HG02840 (cell line): ENCODE measurements around the gene CYGB.
"Not testable (repeated sequence)": the region's sequence is repeated elsewhere in the genome, so short reads cannot be mapped to it uniquely, and the experiment has no call there.

Experiments used
- ATAC-seq: cut with Tn5 transposase; IDR thresholded peaks from one replicate; pipeline ENCODE4 v1.9.1; 2021; ENCODE audit warnings: mild to moderate bottlenecking, moderate library complexity, moderate number of reproducible peaks; ENCODE audit not compliant: unreplicated experiment, low FRiP score

Gene CYGB

DNA sequence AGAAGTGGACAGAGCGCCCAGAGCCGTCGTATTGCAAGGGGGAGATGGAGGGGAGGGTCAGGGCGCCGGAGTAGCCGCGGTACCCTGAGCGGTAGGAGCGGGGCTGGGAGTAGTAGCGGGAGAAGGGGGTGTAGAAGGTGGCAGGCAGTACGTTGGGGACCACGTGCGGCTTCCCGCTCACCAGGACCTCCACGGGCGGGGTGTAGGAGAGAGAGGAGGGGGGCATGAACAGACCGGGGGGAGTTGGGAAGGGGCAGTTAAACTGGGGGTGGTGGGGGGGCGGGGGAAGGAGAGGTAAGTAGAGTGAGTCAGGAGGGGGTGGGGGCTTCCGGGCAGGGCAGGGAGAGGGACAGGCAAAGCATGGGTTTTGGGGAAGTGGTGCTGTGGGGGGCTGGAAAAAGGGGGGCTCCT lies 31.3 kb upstream of the CYGB start:
- ATAC-seq, result no peak

DNA sequence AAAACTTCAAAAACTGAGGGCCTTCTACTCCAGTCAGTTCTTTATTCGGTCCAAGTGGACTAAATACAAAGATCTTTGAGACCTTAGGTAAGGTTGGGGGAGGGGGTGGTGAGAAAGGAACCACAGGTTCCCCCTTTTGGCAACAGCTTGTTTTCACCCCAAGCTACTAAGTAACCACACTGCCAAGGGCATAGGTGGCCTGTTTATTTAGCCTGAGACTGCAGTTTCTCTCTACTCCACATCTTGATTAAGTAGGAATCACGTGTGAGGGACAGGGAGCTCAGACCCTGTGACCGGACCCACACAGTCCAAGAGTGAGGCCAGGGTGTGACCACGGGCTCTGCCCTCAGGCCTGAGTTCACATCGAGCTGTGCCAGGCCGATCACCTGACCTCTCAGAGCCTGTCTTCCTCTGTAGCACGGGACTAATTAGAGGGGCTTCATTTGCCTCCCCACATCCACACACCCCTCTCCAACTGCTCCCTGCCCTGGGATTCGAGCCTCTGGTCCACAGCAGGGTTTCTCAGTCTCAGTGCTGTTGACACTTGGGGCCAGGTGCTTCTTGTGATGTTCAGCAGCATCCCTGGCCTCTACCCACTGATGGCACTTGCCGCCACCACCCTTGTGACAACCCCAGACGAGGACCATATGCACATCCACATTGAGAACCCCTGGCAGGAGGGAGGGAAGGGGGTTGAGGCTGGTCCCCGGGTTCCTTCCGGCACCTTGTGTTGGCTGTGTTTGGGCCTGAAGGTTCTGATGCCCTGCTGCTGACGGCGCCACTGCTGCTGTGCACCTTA lies 30.3 kb upstream of the CYGB start:
- ATAC-seq, result no peak

DNA sequence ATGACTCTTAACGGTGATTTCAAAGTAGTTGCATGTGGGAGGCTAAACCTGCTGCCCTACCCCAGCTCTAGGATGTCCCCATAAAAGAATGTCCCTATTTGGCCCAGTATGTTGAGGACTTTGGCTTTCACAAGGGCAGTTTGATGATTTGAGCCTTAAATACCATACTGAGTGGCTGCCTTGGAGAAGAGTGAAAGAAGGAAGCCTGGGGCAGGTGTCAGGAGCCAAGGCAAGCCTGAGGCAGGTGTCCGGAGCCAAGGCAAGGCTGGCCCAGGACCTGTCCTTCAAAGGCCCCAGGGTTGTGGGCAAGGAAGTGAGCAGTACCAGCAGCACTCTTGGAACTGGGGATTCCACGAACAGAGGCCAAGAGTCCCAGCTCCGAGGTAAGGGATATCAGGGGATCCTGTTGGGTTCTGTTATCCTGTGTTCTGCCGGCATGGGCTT lies 29.5 kb upstream of the CYGB start:
- ATAC-seq, result no peak

DNA sequence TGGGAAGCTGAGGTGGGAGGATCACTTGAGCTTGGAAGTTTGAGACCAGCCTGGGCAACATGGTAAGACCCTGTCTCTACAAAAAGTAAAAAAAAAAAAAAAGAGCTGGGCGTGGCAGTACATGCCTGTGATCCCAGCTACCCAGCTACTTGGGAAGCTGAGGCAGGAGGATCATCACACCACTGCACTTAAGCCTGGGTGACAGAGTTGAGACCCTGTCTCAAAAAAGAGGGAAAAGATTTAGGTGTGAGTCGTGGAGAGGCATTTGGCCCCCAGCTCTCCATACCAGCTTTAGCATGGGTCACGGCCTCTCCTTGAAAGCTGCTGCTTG lies 29.1 kb upstream of the CYGB start:
- no peak for ATAC-seq

DNA sequence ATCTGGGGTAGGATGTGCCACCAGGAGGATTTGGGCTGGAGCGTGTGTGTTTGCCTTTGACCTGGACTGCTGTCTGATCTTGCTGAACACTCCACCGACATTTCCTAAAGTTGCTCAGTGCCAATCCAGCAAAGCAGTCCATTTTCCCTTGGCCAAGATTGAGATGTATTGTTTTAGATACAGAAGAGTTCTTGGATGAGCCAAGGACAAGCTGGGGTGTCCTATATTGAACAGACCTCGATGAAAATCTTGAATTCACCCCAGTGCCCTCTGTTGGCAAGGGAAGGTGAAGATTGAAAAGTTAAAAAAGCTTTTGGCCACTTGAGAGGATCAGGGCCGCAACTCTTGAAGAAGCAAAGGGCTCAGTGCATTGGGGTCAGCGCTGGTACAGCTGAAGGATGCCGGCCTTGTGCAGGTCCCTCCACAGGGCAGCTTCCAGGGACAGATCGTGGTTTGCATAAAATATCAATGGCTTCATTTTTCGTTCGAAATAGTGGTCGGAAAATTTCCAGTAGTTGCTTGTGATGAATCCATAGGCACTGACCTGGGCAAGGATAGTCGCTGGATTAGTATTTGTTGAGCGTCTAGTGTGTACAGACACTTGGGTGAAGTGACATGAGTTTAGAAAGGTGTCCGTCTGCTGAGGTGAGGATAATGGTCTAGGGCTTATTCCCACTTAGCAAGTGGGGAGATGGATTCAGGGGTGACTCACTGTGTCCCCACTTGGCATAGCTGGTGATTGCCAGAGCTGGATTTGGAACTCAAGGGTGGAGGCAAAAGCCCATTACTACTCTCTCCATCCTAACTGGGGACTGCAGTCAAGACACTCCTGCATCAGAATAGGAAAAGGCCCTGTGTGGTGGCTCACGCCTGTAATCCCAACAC lies 28.5 kb upstream of the CYGB start:
- no peak for ATAC-seq

DNA sequence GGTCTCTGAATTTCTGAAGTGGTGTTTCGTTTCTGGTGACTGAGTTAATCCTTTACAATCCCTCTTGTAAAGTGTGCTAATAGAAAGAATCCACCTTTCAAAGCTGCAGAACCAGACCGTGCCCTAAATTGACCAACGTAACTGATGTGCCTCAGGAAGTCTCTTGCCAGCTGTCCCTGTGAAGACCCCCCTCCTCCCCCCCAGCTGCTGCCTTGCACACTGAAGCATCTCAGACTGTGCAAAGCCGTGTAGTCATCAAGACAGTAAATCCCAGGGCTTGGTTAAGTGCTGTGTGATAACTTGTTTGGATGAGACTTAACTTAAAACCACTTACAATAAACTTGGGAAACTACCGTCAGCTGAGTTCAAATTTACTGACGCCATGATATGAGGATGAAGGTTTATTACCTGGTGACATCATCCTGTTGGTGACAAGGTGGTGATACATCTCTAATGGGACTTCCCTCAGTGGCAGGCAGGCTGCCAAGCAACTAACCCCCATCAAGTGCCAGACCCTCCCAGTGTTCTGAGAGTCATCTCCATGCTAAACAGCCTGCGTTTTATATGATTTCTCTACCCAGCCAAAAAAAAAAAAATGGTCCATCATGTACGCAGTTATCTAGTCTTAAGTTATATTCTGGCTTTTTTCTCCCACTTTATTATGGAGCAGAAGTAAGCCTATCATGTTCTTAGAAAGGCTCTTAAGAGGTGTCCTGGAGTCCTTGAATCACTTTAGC lies 27.6 kb upstream of the CYGB start:
- ATAC-seq, result not testable (repeated sequence)

DNA sequence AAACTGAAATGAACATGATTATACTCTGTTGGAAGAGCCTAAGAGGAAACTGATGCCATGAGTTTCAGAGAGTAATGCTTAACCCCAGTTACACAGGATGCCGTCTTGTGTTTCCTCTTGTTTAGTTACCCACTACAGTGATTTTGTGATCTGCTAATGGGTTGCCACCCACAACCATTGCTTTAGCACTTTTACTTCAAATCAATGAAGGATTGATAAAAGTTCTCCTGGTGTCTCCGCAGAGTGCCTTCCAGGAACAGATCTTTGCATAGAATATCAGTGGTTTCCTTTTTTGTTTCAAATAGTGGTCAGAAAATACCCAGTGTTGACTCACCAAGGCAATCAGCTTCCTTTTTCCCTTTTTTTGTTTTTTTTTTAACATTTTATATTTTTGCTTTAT lies 25.9 kb upstream of the CYGB start:
- not testable (repeated sequence) for ATAC-seq

DNA sequence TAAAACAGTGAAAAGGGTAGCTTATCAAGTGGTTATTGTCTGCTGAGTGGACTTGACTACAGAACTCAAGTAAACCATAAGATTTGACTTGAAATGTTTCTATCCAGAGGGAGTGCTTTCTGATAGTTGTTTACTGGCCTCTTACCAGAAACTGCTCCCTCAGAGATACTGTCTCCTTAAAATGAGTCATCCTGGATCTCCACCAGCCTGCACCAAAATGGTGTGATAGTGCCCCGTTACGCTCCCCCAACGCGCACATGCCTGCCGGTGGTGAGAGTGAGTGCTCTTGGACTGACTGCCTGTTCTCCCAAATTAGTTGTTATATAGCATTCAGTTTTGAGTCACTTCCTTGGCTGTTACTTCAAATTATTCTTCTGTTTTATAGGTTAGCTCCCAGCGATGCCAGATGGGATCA lies 25.2 kb upstream of the CYGB start:
- ATAC-seq, result no peak

DNA sequence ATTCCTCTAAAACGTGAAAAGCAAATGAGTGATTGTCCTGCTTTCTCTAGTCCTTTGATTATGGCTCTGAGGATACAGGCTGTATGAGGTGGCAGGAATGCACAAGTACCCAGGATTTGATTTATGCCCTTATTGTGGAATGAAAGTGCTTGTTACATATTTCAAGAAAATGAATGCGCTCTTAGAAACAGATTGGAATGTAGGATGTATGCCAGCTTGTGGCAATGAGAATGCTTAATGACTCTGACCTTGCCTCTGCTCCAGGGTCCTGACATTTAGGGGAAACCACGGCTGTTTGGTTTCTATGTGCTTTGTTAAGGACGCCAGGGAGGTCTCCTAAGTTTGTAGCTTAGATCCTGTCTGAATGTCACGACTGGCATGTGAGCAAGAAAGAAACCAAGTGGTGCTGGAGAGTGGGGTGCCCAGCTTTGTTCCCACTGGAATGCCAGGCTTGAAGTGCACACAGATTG lies 24.3 kb upstream of the CYGB start:
- ATAC-seq, result no peak

DNA sequence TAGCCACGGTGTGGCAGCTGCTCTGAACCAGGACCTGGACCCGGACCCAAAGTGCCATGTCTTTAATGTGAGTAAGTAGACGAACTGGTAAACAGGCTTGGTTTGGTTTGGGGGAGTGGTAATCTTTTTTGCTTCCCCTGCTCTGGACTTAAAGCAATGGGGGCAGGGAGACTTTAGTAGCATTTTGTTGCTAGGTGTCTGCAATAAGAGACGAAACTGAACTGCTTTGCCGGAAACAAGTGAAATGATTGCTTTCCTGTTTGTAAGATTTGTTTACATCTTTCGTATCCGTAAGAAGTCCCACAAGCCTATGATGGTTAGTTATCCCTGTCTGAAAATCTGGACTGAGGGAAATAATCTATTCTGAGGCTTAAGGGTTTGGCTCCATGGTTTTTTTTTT lies 23.8 kb upstream of the CYGB start:
- ATAC-seq, result no peak

DNA sequence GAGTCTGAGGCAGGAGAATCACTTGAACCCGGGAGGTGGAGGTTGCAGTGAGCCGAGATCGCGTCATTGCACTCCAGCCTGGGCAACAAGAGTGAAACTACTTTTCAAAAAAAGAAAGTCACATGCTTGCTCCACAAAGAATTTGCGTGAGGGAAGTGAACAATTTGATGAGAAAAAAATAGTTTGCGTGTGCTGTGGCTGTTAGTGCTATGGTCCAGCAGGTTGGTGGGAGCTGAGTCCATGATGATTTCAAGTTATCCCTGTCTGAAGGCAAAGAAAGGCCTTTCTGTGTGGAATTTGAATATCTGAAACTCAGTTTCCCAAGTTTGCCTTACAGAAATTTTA lies 23.3 kb upstream of the CYGB start:
- ATAC-seq, result no peak

DNA sequence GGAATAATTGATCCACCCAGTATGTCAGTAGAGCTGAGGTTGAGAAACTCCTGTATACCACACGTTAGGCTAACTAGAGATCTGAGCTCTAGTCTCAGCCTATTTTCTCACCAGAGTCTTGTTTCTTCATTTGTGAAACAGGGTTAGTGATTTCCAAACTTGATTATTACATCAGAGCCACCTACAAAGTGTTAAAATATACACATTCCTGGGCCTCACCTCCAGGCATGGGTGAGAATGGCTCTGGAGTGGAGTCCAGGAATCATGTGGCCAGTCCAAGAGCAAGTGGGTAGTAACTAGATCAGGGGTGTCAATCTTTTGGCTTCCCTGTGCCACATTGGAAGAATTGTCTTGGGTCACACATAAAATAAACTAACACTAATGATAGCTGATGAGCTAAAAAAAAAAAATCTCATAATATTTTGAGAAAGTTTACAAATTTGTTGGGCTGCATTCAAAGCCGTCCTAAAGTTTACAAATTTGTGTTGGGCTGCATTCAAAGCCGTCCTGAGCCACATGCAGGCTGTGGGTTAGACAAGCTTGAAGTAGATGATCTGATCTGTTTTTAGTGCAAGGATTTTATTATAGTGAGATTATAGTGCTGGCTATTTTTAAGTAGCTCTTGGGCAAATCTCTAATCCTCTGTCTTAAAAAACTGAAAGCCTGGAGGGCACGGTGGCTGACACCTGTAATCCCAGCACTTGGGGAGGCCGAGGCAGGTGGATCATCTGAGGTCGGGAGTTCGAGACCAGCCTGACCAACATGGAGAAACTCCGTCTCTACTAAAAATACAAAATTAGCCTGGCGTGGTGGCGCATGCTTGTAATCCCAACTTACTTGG lies 22.7 kb upstream of the CYGB start:
- ATAC-seq, result no peak

DNA sequence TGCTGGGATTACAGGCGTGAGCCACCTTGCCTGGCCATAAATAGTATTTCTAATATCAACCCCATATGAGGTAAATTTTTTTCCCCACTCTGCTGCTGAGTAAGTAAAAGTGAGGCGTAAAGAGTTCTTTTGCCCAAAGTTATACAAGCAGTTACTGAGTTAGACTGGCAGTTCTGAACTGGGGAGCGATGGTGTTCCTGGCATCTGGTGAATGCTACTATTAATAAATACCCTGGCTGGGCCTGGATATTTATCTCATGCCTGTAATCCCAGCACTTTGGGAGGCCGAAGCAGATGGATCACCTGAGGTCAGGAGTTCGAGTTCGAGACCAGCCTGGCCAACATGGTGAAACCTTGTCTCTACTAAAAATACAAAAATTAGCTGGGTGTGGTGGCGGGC lies 22.0 kb upstream of the CYGB start:
- ATAC-seq, result not testable (repeated sequence)

DNA sequence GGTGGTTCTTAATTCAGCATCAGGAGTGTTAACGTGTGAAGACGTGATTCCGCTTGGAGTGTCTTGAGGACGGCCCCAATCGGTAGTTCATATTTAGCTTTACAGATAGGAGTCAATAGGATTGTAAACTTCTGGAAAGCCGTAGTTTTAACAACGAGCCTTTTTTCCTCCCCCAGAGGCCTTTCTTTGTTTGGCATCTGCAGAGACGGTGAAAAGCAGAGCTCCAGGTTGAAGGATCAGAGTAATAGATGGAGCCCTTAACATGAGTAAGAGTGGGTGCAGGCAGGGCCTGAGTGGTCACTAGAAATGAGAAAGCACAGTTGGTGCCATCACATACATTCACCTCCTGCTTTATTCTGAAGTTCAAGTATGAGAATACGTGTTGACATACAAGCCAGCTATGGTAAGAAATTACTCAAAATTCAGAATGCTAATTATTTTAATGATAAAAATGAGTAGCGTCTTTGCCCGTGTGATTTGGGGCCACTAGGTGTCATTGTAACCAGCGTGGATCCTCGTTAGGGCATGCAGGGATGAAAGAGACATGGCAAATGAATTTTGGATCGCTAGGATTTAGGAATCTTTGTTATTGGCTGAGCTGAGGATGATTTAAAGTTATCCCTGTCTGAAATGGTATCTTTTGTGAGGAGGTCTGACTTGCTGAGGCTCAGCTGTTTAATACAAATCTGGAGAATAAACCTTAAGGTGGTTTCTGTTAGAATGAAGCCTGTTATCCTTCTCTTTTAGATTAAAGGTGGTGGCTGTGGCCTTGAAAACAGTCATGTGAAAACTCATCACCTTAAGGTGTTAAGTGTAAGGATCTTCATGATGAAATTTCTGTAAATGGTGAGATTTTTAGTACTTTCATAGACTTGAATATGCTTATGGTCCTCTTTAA lies 20.9 kb upstream of the CYGB start:
- no peak for ATAC-seq

DNA sequence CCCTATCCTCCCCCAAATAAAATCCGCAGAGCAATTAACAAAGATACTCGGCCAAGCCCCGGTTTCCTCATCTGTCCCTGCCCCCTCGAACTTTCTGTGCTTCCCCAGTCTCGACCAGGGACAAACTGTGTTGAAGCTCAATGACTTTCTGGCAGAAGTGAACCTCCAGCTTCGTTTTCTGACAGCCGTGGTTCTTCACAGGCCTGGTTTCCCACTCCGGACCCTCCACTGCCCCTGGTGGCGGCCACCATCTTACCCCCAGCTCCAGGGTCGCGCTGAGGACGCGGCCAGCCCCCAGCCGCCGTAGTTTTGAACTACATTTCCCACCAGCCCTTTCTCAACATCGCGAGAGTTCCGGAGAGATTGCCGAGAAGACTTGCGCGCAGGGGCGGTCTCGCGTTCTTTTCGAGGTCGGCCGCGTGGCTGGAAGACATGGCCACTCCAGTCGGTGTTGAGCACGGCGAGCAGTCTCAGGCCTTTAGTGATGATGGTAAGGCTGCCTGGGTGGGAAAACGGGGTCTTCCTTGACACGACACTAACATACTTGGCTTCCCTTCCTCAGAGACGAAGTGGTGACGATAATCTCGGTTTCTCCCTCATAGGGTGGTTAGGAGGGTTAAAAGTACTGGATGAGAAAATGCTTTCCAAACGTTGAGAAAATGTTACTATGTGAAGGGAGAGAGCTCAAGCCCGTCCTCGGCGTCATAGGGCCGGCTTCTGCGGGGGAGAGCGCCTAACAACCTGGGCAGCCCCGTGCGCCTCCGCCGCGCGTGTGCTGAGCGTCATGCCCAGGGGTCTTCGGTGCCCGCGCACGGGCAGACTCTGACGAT lies 20.1 kb upstream of the CYGB start:
- ATAC-seq, result peak; percentile 91

DNA sequence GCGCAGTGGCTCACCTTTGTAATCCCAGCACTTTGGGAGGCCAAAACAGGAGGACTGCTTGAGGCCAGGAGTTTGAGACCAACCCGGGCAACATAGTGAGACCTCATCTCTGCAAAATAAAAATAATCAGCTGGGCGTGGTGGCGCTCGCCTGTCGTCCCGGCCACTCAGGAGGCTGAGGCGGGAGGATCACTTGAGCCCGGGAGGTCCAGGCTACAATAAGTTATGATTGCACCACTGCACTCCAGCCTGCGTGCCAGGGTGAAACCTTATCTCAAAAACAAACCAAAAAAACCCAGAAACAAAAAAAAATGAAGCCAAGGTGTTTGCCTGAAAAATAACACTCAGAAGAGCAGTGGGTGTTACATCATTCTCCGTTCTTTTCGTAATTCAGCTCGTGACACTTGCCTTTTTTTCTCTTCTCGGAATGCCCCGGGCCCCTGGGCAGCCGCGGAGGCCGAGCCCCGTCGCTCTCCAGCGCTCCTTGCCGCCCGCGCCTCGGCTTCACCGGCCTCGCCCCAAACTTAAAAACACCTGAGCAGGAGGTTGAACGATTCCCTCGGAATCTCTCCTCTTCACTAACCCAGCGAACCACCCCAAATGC lies 19.4 kb upstream of the CYGB start:
- peak; percentile 21 for ATAC-seq

DNA sequence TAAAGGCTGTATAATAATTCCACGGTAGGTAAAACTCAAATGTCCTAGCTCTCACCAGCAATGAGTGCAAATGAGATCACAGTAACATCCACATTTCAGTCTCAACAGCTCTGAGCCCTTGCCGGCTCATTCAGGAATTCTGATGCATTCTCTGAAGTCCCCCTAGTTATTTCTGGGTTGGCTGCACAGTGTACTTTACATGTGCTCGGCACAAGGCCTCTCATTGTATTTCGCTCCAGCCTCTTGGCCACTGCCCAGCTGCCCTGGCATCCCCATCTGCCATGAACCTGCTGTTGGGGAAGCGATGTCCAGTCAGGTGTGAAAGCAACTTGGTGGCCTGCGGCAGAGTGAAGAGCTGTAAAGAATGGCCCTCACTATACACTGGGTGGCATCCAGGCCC lies 16.6 kb upstream of the CYGB start:
- ATAC-seq, result no peak
